NCI-H1436 (cell line): ENCODE measurements around the gene AIMP2.
"Not testable (repeated sequence)": the region's sequence is repeated elsewhere in the genome, so short reads cannot be mapped to it uniquely, and the experiment has no call there.

Experiments used
- DNase-seq: peaks from one replicate; lab custom pipeline; 2025; lab: John Stamatoyannopoulos, UW

Gene AIMP2

GRCh38 chr7:6026011-6026819, 17.1 kb downstream of the AIMP2 start:
- DNase-seq = no peak

DNA sequence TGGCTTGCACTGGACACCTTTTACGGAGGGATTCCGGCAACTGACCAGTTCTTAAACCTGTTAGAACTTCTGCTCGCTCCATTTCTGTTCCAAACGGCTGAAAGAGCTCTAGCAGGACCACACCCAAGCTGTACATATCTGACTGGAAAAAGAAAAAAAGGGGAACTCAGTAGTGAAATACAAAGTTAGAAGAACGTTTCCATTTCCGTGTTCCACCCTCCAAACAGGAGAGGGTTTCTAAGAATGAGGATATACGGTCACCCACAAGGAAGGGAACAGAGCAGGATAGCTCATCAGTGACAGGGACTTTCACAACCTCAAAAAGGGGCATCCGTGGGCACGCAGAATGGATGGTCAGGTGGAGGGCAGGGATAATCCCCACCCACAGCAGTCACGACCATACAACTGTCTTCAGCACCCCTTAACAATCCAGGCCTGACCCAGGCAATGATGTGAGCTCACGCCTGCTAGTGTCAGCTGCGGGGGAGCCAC, 17.8 kb downstream of the AIMP2 start:
- no peak for DNase-seq

DNA sequence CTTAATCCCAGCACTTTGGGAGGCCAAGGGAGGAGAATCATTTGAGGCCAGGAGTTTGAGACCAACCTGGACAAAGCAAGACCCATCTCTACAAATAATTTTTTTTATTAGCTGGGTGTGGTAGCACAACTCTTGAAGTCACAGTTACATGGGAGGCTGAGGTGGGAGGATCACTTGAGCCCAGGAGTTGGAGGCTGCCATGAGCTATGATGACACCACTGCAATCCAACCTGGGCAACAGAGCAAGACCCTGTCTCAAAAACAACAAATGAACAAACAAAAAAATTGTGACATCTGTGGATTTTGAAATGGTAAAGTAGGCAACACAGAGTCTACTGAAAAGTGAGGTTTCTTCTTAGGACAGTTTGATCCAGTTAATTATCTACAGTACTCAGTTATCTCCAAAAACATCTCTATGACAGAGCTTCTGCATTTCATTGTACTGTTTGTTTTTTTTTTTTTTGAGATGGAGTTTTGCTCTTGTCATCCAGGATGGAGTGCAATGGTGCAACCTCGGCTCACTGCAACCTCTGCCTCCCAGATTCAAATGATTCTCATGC, 18.8 kb downstream of the AIMP2 start:
- no peak for DNase-seq

DNA sequence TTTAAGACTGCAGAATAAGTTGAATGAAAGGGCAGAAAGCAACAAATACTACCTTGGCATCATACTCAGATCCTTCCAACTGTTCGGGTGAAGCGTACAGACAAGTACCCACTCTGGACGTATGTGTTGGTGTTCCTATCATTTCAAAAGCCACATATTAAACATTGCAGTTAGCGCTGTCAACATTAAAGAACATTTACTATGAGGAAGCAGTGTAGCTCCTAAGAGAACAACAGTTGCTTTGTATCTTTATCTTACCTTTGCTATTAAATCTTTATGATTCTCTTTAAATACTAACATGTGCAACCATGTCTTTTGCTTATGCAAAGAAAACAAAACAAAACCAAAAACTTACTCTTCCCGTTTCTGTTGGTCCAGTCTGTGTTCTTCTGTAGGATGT, 19.5 kb downstream of the AIMP2 start:
- DNase-seq = no peak

GRCh38 chr7:6030988-6031387, 21.9 kb downstream of the AIMP2 start, which contains the start of gene ANKRD61:
Gene ANKRD61 (plus strand): TSS chr7:6031376. CDS start chr7:6031376, 0 bp downstream.
- DNase-seq = no peak

DNA sequence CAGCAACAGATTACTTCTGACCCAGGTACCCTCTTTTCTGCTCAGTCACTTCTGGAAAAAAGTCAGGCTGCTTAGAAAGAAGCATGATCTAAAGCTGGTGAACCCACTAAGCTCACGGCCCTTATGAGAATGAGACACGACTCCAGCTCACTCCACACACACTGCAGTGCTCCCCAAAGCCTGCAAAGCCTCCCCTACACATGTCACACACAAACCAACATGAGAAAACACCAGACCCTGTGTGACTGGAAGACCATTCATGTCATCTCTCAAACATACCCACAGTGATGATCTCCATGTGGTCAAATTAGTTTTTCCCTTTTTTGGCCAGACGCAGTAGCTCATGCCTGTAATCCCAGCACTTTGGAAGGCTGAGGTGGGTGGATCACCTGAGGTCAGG, 22.5 kb downstream of the AIMP2 start:
- no peak for DNase-seq

- DNase-seq = no peak
Observed at GRCh38 chr7:6032167-6032566, 23.1 kb downstream of the AIMP2 start.

- no peak for DNase-seq
Observed at GRCh38 chr7:6032641-6033040, 23.6 kb downstream of the AIMP2 start.

- DNase-seq = no peak
Observed at GRCh38 chr7:6035165-6035564, 26.1 kb downstream of the AIMP2 start.

DNA sequence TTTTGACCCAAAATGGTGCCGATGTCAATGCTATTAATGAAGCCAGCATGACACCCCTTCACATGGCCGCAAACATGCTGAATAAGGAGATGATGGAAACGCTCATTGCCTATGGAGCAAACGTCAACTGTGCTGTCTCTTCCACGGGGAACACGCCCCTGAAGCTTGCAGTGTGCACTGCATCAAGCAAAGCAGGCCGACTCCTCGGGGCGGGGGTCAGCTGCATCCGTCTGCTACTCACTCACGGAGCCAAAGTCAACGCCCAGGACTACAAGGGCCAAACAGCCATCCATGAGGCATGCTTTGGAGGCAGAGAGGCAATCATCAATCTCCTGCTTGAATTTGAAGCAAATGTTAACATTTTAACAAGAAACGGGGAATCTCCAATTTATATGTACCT, 26.6 kb downstream of the AIMP2 start:
- DNase-seq = no peak

- no peak for DNase-seq
Observed at GRCh38 chr7:6049780-6050179, 40.7 kb downstream of the AIMP2 start.

DNA sequence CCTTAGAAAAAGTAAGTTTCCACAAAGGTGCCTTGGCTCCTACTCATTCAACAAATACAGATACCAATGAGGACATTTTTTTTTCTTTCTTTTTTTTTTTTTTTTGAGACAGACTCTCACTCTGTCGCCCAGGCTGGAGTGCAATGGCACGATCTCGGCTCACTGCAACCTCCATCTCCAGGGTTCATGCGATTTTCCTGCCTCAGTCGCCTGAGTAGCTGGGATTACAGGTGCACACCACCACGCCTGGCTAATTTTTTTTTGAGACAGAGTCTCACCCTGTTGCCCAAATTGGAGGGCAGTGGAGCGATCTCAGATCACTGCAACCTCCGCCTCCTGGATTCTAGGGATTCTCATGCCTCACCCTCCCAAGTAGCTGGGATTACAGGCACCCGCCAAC, 42.1 kb downstream of the AIMP2 start:
- not testable (repeated sequence) for DNase-seq

- no peak for DNase-seq
Observed at GRCh38 chr7:6056616-6057015, 47.5 kb downstream of the AIMP2 start.

DNA sequence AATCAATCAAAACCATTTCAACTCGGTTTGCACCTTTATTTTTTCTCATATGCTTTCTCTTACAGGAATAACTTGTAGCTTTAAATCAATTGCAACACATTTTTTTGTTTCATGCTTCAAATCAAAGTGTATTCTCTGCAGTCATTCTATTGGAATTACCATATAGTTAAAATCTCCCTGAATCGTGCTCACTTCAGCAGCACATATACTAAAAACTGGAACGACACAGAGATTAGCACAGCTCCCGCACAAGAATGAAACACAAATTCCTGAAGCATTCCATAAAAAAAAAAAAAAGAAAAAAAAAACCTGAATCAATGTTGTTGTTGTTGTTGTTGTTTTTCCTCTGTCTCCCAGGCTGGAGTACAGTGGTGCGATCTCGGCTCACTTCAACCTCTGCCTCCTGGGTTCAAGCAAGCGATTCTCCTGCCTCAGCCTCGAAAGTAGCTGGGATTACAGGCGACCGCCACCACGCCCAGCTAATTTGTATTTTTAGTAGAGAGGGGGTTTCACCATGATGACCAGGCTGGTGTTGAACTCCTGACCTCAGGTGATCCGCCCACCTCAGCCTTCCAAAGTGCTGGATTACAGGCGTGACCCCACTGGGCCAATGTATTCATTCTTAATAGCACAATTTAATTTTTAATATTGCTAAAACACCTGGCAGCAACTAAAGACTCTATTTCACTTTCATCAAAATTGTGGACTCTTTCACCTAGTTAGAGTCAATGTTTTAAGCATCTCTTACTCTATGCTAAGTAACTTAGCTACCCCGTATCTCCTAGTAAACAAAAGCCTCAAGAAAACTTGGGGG, 48.5 kb downstream of the AIMP2 start:
- DNase-seq = no peak

GRCh38 chr7:6059941-6060340, 50.9 kb downstream of the AIMP2 start:
- DNase-seq = not testable (repeated sequence)

- DNase-seq = no peak
Observed at GRCh38 chr7:6071406-6071805, 62.3 kb downstream of the AIMP2 start.
